ENCODE results near the gene ID2.

Gene ID2

DNA sequence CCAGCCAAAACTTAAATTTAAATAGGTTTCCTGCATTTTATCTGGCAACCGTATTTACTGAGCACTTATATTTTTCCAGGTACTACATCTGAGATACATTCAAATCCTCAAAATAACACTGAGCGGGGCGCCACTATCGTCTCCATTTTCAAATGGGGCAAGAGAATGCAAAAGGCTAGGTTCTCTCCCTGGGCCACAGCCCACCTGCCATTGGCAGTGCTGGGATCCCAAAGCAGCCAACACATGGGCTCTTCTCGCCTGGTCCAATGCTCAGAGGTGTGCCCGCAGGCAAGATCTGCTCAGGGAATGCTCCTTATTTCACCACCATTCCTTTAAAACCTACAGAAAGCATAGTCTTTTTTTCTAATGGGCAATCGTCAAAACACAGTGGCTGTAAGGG lies 11.3 kb upstream of the ID2 start:
- DNase-seq (ENCODE audit: low read depth) = no peak

DNA sequence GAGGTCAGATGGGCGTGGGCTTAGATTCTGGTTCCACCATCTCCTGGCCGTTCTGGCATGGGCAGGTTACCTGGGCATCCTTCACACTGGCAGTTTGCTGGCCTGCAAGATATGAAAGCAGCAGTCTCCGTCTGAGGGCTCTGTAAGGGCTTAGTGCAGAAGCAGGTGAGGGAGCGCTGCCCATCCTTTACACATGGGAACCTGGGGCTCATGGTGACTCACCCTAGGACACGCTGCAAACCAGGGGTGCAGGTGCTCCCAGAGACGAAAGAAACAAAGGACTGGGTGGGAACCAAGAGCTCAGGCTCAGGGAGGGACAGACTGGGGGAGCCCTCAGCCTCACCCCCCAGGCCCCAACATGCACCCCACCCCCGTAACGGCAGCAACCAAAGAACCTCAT lies 10.7 kb upstream of the ID2 start:
- no peak for DNase-seq (ENCODE audit: low read depth)

DNA sequence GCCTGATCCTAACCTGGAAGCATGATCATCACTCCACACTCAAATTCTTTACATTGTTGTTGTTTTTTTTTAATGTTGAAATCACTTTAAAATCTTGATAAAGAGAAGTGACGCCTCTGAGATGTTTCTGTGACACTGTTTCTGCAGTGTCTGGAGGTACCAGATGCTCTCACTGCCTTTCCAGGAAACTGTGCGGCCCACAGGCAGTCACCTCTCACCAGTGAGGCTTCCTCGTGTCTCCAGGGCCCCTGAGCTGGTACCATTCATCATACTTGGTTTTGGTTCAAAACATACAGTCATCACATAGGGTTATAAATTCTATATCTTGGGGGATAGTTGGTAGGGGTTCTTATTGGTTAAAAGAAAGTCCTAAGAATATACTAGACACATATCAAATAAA lies 10.1 kb upstream of the ID2 start:
- DNase-seq (ENCODE audit: low read depth) = no peak

DNA sequence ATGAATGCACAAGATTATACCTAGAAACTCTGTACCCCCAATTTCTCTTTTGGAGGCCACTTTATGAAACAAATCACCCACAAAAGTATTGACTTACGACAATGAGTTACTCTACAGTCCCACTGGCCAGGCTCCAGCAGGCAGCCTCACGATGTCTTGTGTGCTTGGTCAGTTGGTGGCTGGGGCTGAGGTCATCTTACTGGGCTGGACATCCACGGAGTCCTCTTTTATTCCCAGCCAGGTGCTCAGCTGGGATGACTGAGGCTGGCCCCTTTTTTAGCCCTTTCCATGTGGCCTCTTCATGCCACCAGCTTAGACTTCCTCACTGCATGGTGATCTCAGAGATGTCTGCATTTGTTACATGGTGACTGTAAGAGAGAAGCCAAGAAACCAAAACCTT lies 8.9 kb upstream of the ID2 start:
- DNase-seq (ENCODE audit: low read depth) = no peak

DNA sequence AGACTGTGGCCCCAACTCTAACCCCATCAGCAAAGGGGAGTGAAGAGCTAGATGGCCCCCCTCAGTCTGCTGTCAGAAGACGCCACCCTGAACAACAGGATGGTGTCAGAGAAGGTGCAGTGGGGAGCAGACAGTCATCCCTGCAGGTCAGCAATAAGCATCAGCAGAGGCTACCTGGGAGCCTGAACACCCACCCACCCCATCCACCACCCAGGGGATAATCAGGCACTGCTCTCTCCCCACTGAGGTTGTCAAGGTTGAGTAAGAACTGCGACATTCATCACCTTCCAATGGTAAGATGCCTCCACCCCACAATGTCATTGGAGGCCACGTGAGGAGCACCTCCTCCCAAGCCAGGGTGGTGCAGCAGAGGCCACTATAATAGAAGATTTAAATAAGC lies 8.5 kb upstream of the ID2 start:
- DNase-seq (ENCODE audit: low read depth) = no peak

DNA sequence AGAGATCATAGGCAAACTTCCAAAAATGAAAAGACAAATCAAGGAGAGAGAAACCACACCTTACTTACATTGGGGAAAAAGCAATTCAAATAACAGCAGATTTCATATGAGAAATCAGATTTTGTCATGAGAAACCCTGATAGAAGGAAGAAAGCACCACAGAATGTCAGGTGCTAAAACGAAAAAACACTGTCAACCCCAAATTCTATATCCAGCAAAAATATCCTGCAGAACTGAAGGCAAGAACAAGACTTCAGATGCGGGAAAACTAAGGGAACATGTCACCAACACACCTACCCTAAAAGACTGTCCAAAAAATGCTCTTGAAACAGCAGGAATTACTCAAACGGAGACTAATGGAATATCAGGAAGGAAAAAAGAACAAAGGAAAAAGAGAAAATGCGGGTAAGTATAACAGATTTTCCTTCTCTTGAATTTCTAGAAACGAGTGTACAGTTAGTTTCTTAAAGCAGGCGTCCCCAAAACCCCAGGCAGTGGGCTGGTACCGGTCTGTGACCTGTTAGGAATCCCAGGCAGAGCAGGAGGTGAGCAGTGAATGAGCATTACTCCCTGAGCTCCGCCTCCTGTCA lies 7.3 kb upstream of the ID2 start:
- DNase-seq (ENCODE audit: low read depth) = no peak

DNA sequence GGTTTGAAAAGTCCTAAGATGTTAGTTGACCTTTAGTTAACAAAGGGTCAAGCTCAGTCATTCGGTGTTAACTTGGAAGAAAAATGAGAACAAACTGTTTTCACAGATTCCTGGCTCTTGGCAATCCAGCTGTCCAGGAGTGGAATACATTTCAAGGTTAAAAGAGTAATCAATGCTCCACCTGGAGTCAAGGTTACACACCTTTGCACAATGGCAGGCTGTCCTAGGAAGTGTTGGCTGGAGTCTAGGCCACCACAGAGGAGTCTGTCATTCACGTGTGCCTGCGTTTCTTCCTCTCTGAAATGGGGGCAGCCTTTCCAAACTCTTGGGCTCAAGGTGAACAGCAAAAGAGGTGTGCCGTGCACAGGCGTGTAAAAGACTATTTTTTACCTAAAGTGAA lies 6.3 kb upstream of the ID2 start:
- no peak for DNase-seq (ENCODE audit: low read depth)

DNA sequence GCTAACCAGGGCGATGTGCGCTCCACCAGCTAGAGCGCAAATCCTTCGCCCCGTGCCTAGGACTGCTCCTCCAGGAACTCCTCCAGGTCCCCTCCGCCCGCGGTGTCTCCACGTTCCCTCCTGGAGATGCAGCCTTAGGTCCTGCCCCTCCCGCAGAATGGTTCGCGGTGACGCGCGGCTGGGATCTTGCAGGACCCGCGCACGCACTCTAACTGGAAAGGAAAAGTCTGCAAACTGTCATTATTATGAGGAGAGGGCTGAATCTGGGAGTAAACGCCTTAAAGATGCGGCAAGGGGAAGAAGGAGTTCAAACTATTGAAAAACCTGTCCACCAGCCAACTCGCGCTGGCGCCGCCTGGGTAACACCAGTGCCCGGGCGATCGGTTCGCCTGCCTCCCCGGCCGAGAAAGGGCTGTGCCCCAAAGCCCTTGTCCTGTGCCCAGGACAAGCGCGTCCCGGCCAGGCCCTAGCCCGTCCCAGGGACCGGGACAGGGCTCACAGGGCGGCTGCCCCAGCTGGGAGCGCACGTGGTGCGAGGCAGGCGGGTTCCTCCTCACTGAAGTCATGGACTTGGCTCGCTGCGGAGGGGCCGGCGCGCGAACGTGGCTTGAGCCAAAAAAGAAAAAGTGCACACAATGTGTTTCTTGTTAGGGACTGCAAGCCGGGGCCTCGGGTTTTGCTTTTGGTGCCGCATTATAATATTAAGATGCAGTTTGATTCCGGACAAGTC lies 5.5 kb upstream of the ID2 start:
- peak; percentile 83 for DNase-seq (ENCODE audit: low read depth)

DNA sequence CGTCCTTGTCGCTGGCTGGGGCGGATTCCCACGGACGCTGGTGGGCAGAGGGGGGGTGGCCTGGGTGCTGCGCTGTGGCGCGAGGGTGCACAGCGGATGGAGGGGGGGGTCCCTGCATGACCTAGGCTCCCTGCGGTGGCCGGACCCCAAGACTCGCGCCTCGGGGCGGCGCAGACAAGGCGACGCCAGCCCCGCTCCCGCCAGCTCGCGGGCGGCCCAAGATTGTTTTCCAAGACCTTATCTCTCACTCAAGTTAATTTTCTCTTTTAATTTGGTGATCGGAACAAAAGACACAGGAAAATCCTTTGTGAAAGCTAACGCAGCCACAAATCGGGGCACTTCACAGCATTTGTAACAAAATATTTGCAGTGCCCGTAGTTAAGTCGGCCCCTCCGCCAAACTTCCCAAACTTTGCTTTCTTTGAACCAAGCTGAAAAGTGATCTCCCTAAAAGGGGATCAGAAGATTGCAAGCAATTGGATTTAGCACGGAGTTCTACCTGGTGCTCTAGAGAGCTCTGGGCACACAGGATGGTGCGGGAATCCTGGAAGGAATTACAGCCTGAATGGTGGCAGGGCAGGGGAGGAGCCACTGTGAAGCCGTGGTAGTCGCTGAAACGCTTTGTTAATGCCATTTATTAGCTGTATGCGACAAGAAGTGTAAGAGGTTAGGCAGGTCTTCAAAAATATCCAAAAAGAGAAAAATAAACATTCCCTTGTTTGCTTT lies 4.8 kb upstream of the ID2 start:
- no peak for DNase-seq (ENCODE audit: low read depth)

DNA sequence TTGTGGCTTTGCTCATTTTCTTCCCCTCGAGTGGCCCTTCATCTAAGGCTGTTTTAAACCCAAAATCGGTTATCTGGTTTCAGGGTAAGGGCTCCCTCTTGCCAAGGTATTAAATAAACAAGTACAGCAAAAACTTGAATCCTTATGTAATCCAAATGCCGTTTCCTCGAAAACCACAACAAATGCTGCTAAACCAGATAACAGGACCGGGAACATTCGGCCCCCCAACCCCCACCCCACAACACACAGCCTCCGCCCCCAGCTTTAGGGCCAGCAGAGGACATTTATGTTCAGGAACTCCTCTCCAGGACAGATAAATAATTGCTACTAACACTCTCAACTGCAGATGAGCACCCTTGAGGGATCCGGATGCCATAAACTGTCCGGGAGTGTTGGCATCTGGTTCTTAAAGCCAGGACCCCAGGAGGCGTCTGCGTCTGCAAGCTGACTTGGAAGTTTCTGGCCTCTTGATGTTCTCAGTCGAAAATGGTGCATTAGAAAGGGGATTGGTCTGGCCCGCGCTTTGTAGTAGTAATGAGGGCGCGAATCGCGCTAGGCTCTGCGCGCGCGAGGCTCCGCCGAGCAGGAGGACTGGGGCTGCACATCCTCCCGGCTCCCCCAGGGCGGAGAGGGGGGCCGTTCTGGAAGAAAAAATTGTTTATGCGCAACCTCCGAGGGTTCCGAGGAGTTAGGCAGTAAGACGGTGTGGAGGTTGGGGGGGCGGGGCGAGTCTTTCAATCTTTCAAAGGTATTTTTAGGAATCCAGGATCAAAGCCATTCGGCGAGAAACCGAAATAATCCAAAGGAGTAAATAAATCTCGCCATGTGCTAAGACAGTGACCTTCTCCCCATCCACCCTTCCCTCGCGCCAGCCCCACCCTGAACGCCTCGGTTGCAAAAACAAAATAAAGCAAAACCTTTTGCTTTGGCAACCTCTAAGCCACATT lies 3.9 kb upstream of the ID2 start:
- no peak for DNase-seq (ENCODE audit: low read depth)

DNA sequence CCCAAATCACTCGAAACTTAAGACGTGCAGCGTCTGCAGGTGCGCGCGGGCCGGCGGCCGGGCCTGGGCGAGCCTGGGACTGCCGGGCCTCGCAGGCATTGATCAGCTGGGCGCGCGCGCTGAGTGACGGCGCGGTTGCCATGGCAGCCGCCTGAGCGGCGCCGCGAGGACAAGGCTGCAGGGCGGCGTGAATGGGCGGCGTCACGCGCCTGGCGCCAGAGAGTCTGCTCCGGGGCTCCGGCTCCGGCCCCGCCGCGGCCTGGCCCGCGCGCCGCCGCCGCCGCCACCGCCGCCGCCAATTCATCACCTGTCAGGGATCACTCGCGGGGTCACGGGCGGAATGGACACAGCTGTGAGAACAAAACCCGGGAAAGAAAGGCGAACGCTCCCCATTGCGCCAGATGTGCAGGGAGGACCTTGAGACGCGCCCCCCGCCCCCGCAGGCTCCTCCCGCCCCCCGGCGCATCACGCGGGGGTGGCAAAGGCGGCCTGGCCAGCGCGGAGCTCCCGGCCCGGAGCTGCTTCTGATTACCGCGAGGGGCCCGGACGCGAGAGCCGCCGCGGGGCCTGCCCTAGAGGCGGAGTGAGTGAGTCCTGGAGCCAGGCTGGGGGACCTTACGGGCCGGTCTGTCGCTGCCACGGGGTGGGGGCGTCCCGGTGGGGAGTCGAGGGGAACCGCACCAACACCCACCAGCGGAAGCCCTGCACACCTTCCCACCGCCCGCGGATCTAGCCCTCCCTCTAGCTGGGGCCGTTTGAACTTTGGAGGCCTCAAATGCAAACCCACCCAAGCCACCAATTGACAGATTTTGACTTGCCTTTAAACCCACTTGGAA lies 2.9 kb upstream of the ID2 start:
- DNase-seq (ENCODE audit: low read depth) = peak; percentile 84

DNA sequence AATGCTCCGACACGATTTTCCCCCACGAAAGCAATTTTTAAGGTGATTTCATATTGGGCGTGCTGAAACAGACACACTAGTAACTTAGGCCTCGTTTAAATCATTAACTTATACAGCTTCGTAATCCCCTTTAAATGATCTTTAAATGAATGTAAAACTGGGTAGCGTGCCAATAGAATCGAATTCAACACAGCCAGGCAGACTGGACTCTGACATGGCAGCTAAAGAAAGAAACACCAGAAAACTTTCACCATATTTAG lies 2.4 kb upstream of the ID2 start:
- DNase-seq (ENCODE audit: low read depth) = no peak

DNA sequence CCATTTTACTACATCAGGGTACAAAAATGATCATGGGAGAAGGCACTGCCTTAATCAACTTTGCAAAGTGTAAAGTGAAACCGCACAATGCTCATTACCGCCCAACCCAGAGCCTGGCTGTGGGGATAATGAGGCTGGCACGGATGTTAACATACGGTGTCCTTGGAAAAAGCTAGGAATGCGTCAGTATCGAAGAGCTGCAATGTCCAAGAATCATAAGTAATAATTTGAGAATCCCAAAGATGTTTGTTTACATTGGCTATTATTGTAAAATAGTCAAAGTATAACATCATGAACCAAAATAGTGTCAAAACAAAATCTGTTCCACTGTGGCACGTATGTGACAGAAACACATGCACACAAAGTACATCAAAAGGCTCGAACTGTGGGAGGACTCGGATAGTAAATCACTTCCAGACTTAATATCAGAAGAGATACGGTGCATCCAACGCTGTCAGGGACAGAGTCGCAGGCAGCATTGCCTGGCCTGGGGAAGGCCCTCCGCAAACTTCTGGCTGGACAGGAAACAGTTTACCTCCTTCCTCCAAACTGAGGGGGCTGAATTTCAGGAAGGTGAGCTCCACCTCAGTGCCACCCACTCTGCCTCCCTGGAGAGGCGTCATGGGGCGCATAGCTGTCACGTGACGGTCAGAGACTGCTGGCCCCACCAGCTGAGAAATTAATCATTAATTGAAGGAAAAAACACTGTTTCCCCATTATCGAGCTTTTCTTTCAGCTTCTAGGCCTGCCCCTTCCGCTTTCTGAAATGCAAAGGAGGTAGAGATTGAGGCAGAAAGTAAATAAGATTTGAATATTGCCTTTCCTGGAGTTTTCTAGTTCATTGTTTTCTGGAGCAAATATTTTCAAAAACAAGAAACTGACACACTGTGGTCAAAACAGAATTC lies 1.8 kb upstream of the ID2 start:
- no peak for DNase-seq (ENCODE audit: low read depth)

DNA sequence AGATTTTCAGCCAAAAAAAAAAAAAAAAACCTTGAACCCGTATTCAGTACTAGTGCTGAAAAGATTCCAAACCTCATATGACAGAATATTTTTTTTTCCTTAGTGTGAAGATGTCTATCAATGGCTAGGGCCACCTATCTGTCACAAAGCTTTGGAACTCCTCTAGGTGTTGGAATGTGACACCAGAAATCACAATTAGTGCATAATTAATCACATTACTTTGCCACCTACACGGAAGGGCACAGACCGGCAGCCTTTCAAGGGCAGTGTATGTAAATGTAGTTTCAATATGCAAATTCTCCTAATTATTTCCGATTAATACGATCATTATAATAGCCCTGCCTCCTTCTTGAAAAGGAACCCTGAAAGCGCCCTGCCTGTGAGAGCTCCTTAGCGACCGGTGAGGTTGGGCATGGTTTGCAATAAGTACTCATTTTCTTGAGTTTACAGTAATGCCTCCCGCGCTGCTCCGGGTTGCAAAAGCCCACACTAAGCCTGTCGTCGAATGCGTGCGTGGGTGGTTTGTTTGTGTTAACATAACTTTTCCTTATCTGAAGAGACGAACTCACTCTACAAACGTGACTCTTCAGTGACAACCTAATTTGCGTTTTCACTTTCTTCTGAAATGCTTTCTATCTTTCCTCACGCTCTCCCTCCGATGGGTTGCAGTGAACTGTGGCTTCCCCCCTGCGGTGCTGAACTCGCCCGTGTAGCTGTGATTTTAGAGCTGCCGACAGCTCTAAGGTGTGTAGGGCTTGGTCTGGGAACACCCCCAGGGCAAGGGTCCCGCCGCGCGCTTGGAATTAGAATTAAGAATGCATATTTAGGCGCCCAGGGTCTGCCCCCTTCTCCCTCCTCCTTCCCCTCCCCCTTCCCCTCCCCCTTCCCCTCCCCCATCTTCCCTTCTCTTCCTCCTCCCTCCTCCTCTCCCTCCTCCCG lies 765 bp upstream of the ID2 start:
- DNase-seq (ENCODE audit: low read depth) = no peak

DNA sequence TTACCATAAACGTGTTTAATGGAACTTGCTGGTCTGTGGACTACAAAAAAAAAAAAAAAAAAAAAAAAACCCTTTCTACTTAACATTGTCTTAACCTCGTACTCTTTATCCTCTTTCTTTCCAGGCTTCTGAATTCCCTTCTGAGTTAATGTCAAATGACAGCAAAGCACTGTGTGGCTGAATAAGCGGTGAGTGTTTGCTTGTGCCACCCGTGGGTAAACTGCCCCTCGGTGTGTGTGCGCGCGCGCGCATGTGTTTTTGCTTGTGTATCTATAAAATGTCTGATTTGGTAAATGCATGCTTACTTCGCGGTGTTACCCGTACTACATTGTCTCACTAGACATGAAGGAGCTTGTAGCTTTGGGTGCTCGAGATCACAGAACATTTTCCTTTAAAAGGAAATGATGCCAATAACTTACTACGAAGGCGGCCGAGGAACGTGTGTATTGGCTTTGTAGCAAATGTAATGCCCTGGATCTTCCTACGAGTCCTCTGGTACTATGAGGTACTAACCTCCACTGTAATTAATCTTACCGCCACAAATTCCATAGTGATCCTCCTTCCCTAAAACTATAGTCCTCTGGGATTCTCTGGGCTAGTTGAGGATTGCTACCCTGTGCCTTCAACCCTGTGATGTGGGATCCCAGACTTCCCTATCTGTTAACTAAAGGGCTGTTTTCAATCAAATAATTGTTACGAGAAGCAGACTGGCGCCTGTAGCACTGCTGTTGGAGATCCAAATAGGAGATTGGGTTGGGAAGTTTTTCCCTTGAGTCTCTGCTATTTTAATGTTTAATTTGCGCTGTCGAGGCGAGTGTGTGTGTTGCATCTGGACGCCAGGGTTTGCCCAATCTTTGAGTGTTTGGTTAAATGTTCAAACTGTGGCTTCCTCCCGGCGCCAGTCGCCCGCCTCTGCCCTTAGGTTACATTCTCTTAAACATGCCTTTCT lies 1.1 kb downstream of the ID2 start:
- no peak for DNase-seq (ENCODE audit: low read depth)

DNA sequence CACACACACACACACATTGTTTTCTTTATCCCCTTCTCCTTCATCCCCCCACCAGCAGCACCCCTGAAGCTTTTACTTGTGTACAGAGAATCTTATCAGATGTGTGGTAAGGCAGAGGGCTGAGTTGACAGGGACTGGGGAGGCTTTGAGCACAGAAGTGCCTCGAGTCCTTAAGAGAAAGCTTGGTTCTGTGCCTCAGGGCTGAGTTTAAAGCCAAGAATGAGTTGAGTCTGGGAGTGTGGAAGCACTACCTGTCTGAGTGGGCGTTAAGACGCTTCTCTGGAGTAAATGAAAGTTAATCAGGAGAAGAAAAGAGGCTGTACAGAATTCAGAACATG lies 2.7 kb downstream of the ID2 start:
- no peak for DNase-seq (ENCODE audit: low read depth)

DNA sequence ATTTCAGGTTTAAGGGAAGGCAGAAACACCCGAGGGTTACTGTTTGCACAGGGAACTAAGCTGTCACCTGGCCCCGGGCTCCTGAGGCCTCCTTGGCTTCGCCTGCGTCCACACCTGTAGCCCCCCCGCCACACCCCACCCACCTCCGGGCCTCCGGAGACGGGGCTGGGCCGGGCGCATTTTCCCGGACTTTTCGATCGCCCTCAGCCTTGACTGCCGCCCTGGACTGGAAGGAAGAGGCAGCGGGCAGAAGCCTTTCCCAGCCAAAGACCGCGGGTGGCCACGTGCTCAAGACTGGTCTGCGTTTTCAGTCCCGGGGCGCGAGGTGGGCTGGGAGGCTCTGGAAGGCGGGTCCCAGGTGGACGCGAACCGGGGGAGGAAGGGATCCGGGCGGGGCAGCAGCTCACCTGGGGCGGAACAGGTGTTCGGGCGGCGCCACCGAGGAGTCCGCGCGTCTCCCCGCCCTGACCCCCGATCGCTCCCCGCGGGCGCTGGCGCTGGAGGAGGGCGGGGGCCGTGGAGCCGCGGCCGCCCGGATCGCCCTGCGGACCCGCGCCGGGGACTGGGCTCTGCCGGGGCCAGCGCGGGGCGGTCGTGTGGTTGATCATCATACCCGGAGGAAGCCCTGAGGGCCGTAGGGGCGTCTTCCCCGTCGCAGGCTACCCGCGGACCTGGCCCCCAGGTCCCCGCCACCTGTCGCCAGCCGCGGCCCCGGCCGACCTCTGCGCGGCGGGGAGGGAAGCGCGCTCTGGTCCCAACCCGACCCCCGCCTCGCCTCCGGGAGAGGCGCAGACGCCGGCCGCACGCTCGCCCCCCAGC lies 3.2 kb downstream of the ID2 start:
- DNase-seq (ENCODE audit: low read depth) = no peak
